IMR-90 (cell line): Measurements from ENCODE around the gene ORC4.

Experiments
- BHLHE40 ChIP-seq: fragments of 150-350 bp; IDR thresholded peaks from 2 replicates; pipeline ENCODE4 v1.6.1; 2016; ENCODE audit warnings: mild to moderate bottlenecking, low read depth, low read length
- CEBPB ChIP-seq: IDR thresholded peaks from 2 replicates; pipeline ENCODE4 v1.6.1; 2012; ENCODE audit warnings: low read depth, low read length, improper control_type of control experiment
- MAZ ChIP-seq: IDR thresholded peaks from 2 replicates; pipeline ENCODE4 v1.6.1; 2012; ENCODE audit warnings: low read depth, mild to moderate bottlenecking, low read length, improper control_type of control experiment, moderate library complexity, borderline replicate concordance
- POLR2A ChIP-seq: IDR thresholded peaks from 2 replicates; pipeline ENCODE4 v1.6.1; 2012; ENCODE audit warnings: mild to moderate bottlenecking, low read depth, low read length
- RAD21 ChIP-seq: IDR thresholded peaks from 2 replicates; pipeline ENCODE4 v1.6.1; 2012; ENCODE audit warnings: low read length, improper control_type of control experiment
- RCOR1 ChIP-seq: IDR thresholded peaks from 2 replicates; pipeline ENCODE4 v1.6.1; 2012; ENCODE audit warnings: mild to moderate bottlenecking, low read length, improper control_type of control experiment; ENCODE audit not compliant: insufficient replicate concordance
- TF ChIP-seq, protein P1 (sequence below): fragments of 150-350 bp; IDR thresholded peaks from 2 replicates; pipeline ENCODE4 v1.6.1; 2017; ENCODE audit warnings: mild to moderate bottlenecking, antibody characterized with exemption, low read length, low read depth
- TF ChIP-seq, protein P2 (sequence below): conservative IDR thresholded peaks from 2 replicates; pipeline ENCODE4 v1.5.1; 2012; ENCODE audit warnings: mild to moderate bottlenecking, low read depth, low read length, improper control_type of control experiment

DNA sequence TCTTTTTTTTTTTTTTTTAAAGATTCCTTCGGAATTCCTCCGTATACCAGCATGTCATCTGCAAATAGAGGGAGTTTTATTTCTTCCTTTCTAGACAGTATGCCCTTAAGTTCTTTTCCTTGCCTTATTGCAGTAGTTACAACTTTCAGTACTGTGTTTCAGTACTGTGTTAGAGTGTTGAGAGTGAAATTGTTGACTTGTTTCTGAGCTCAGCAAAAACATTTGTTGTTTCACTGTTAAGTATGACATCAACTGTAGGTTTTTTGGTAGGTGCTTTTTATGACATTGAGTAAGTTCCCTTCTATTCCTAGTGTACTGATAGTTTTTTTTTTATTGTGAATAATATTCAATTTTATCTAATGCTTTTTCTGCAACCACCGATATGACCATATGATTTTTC is 131.9 kb downstream of the ORC4 start:
- TF ChIP-seq, protein P1, sequence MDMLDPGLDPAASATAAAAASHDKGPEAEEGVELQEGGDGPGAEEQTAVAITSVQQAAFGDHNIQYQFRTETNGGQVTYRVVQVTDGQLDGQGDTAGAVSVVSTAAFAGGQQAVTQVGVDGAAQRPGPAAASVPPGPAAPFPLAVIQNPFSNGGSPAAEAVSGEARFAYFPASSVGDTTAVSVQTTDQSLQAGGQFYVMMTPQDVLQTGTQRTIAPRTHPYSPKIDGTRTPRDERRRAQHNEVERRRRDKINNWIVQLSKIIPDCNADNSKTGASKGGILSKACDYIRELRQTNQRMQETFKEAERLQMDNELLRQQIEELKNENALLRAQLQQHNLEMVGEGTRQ = no peak
- no peak for TF ChIP-seq RCOR1
- TF ChIP-seq BHLHE40 = no peak
- no peak for TF ChIP-seq POLR2A
- TF ChIP-seq, protein P2, sequence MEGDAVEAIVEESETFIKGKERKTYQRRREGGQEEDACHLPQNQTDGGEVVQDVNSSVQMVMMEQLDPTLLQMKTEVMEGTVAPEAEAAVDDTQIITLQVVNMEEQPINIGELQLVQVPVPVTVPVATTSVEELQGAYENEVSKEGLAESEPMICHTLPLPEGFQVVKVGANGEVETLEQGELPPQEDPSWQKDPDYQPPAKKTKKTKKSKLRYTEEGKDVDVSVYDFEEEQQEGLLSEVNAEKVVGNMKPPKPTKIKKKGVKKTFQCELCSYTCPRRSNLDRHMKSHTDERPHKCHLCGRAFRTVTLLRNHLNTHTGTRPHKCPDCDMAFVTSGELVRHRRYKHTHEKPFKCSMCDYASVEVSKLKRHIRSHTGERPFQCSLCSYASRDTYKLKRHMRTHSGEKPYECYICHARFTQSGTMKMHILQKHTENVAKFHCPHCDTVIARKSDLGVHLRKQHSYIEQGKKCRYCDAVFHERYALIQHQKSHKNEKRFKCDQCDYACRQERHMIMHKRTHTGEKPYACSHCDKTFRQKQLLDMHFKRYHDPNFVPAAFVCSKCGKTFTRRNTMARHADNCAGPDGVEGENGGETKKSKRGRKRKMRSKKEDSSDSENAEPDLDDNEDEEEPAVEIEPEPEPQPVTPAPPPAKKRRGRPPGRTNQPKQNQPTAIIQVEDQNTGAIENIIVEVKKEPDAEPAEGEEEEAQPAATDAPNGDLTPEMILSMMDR = no peak
- TF ChIP-seq RAD21 = no peak
- no peak for TF ChIP-seq CEBPB
- no peak for TF ChIP-seq MAZ
